Measurements from ENCODE around the gene PPHLN1.
A peak's percentile ranks its signal among the peaks of the same experiment; 100 is the strongest.

The PPHLN1 gene, protein sequence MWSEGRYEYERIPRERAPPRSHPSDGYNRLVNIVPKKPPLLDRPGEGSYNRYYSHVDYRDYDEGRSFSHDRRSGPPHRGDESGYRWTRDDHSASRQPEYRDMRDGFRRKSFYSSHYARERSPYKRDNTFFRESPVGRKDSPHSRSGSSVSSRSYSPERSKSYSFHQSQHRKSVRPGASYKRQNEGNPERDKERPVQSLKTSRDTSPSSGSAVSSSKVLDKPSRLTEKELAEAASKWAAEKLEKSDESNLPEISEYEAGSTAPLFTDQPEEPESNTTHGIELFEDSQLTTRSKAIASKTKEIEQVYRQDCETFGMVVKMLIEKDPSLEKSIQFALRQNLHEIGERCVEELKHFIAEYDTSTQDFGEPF

DNA sequence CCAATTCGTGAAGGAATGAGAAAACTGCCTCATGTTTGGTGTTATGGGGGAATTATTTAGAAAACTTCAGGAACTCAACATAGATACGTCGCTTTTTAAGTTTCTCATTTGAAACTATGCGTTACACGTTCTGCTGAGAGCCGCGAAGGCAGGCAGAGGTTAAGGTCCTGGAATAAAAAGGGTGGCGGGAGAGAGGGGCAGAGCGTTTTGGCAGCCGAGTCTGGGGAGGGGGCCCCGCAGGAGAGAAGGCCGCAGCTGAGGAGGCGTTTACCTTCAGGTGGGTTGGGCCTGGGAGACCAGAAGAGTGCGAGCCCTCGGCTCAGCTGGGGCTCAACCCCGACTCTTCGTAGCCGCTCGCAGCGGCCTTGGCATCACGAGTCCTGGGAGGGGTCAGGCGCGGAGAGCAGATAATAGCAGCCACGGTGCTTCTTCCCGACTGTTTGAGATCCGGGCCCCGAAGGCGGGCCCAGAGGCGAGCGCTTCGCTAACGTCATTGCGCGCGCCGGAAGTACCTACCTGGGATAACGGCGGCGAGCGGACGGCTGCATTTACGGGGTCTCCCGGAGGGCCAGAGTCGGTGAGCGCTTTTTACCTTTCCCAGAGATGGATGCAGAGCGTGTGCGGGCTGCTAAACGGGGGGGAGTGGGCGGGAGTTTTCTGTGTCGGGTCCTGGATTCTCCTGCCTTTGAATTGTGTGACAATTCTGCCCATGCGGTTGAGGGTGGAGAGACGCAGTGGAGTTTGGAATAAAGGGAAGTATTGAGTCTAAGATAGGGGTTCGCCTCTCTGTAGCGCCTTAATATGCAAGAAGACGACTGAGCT, at the start of gene PPHLN1, which contains the start of gene ZCRB1:
PPHLN1 (plus strand) TSS at position 515 of the 822 bp plus-strand sequence. CDS start 9,736 bp downstream, outside the sequence.
ZCRB1 (minus strand) TSS at position 442 of the 822 bp plus-strand sequence. CDS start 1,992 bp downstream, outside the sequence.
- peak within 1 kb of the TSS; percentile 76 for H3K4me3 ChIP-seq (ENCODE audit: low read depth, low read length)
- H3K27ac ChIP-seq = peak within 1 kb of the TSS; percentile 86
- no peaks in the 10 kb centered on the region for H3K27me3 ChIP-seq (ENCODE audit: insufficient read depth, low read depth, severe bottlenecking)
- peak; percentile 87 for DNase-seq
- TF ChIP-seq CTCF (IDR thresholded peaks at IDR 0.05; ENCODE audit: low read depth, low read length) = no peak
- peaks cover 10% of the 10 kb centered on the region for H3K36me3 ChIP-seq
- no peaks in the 10 kb centered on the region for H3K9me3 ChIP-seq (ENCODE audit: severe bottlenecking)

- TF ChIP-seq CTCF (IDR thresholded peaks at IDR 0.05; ENCODE audit: low read depth, low read length) = no peak
- no peaks in the 10 kb centered on the region for H3K36me3 ChIP-seq
- H3K9me3 ChIP-seq (ENCODE audit: severe bottlenecking) = no peaks in the 10 kb centered on the region
- no peaks in the 10 kb centered on the region for H3K27me3 ChIP-seq (ENCODE audit: insufficient read depth, low read depth, severe bottlenecking)
- H3K4me3 ChIP-seq (ENCODE audit: low read depth, low read length) = no peak overlapping the region
- DNase-seq = no peak
- H3K27ac ChIP-seq = no peak overlapping the region
Measured at GRCh38 chr12:42277396-42278127, 48.4 kb upstream of the PPHLN1 start.

- TF ChIP-seq CTCF (IDR thresholded peaks at IDR 0.05; ENCODE audit: low read depth, low read length) = no peak
- no peak for DNase-seq
- no peaks in the 10 kb centered on the region for H3K36me3 ChIP-seq
- H3K27me3 ChIP-seq (ENCODE audit: insufficient read depth, low read depth, severe bottlenecking) = no peaks in the 10 kb centered on the region
- H3K27ac ChIP-seq = no peak overlapping the region
- H3K4me3 ChIP-seq (ENCODE audit: low read depth, low read length) = no peak overlapping the region
- no peaks in the 10 kb centered on the region for H3K9me3 ChIP-seq (ENCODE audit: severe bottlenecking)
Measured at GRCh38 chr12:42278128-42278510, 47.8 kb upstream of the PPHLN1 start.

GRCh38 chr12:42281278-42281677, 44.7 kb upstream of the PPHLN1 start:
- Histone ChIP-seq H3K36me3 (no peaks in the 10 kb centered on the region), H3K27ac (no peak overlapping the region), H3K27me3 (ENCODE audit: insufficient read depth, low read depth, severe bottlenecking) (no peaks in the 10 kb centered on the region), H3K9me3 (ENCODE audit: severe bottlenecking) (no peaks in the 10 kb centered on the region), H3K4me3 (ENCODE audit: low read depth, low read length) (no peak overlapping the region)
- TF ChIP-seq CTCF (IDR thresholded peaks at IDR 0.05; ENCODE audit: low read depth, low read length) = no peak
- DNase-seq = no peak

DNA sequence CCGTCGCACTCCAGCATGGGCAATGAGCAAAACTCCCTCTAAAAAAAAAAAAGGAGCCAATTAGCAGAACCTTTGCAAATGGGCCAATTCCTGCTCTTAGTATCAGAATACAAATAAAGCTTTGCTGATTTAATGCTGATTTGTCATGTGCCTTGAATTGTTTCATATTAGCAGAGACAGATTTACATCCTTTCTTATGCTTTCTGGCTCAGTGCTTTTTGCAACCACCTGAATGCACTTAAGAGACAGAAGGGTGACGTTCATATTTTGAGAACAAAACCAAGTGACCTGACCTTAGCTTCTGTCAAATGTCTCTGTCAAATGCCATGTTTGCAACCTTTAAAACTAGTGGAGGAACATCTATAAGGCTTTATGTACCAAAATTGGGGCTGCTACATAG, 44.1 kb upstream of the PPHLN1 start:
- no peak overlapping the region for H3K27ac ChIP-seq
- no peak for DNase-seq
- no peaks in the 10 kb centered on the region for H3K27me3 ChIP-seq (ENCODE audit: insufficient read depth, low read depth, severe bottlenecking)
- TF ChIP-seq CTCF (IDR thresholded peaks at IDR 0.05; ENCODE audit: low read depth, low read length) = no peak
- H3K36me3 ChIP-seq = no peaks in the 10 kb centered on the region
- H3K9me3 ChIP-seq (ENCODE audit: severe bottlenecking) = no peaks in the 10 kb centered on the region
- H3K4me3 ChIP-seq (ENCODE audit: low read depth, low read length) = no peak overlapping the region
